Ishikawa (cell line): ENCODE results near the gene SERINC5.

ENCODE experiments used
- EP300 ChIP-seq: IDR thresholded peaks from 2 replicates; pipeline ENCODE4 v1.6.1; 2012; ENCODE audit warnings: borderline replicate concordance
- ZBTB7A ChIP-seq: IDR thresholded peaks from 2 replicates; pipeline ENCODE4 v1.6.1; 2012; ENCODE audit warnings: low read depth
- TF ChIP-seq, protein P1 (sequence below): IDR thresholded peaks from 2 replicates; pipeline ENCODE4 v1.6.1; 2012

GRCh38 chr5:80141147-80141671, 114.6 kb downstream of the SERINC5 start:
- TF ChIP-seq ZBTB7A (no peak), EP300 (no peak)
- TF ChIP-seq, protein P1, sequence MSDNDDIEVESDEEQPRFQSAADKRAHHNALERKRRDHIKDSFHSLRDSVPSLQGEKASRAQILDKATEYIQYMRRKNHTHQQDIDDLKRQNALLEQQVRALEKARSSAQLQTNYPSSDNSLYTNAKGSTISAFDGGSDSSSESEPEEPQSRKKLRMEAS, result no peak
